Breast epithelium (tissue), 4 donors: ENCODE results near the gene ADAMTS3. TPM values are rescaled to one million over a fixed set of nuclear protein-coding genes. Genes with fewer than 3 reads are reported as not detected.

Experiments used
- DNase-seq, 2 donors: peaks; one replicate each; pipeline ENCODE4 v3.0.0-alpha.2; 2019; ENCODE audit warnings: low spot score in 2 of 2
- H3K27ac ChIP-seq, 2 donors: fragments of 200-600 bp; sonication (generic) in 1 of 2; one replicate each; pipeline ENCODE4 v1.5.1; 2016 to 2019; ENCODE audit warnings: mild to moderate bottlenecking in 1 of 2
- H3K27me3 ChIP-seq, 2 donors: fragments of 200-600 bp; sonication (generic) in 1 of 2; one replicate each; pipeline versions ENCODE4 v1.5.1 to v1.6.0; 2017 to 2019; ENCODE audit warnings: control low read depth in 1 of 2, mild to moderate bottlenecking in 1 of 2
- H3K36me3 ChIP-seq: fragments of 200-600 bp; one replicate; pipeline ENCODE4 v1.5.1; 2019
- H3K4me1 ChIP-seq, 2 donors: fragments of 200-600 bp; sonication (generic); one replicate each; pipeline ENCODE4 v1.5.1; 2016 to 2019; ENCODE audit warnings: control low read depth in 1 of 2
- H3K4me3 ChIP-seq, 3 donors: fragments of 200-600 bp; sonication (generic); 1 replicate in 2 of 3; 2 replicates in 1 of 3; pipeline ENCODE4 v1.5.1; 2016 to 2019; ENCODE audit warnings: mild to moderate bottlenecking in 3 of 3, moderate library complexity in 2 of 3
- H3K9me3 ChIP-seq, 2 donors: fragments of 200-600 bp; sonication (generic) in 1 of 2; one replicate each; pipeline ENCODE4 v1.5.1; 2016 to 2019; ENCODE audit warnings: control low read depth in 1 of 2
- CTCF ChIP-seq, 3 donors: fragments of 450-650 bp; IDR thresholded peaks; one replicate each; pipeline ENCODE4 v1.5.1; 2016 to 2017; ENCODE audit warnings: antibody characterized with exemption in 3 of 3, mild to moderate bottlenecking in 3 of 3, moderate library complexity in 3 of 3
- POLR2A ChIP-seq: fragments of 450-650 bp; IDR thresholded peaks from one replicate; pipeline ENCODE4 v1.6.1; 2016; ENCODE audit warnings: antibody characterized with exemption, mild to moderate bottlenecking, moderate library complexity
- POLR2AphosphoS5 ChIP-seq, 3 donors: sonication (generic); formaldehyde crosslinking; IDR thresholded peaks; one replicate each; pipeline ENCODE4 v1.6.1; 2017; ENCODE audit warnings: antibody characterized with exemption in 3 of 3
- intact Hi-C: fragments of 100-400 bp; cut with DNase I; formaldehyde crosslinking; loops from one replicate; pipeline ENCODE4 v1.15.1; 2023; ENCODE audit warnings: low total_unique reads
- total RNA-seq, 3 donors: library from RNA; depleted of rRNA; stranded (reverse); fragments of >200 nt; gene quantifications; one replicate each; pipeline ENCODE4 v1.1.0, GENCODE V29; 2016

The ADAMTS3 gene
- total RNA-seq, 3 donors from 2014 or later = 1.9 to 5.6 (median 2.9) TPM

- Histone ChIP-seq H3K27ac (no peak overlapping the region), H3K4me3 (no peak overlapping the region), H3K27me3 (no peaks in the 10 kb centered on the region), H3K36me3 (no peaks in the 10 kb centered on the region), H3K4me1 (peaks cover 0 to 4% of the 10 kb centered on the region in 2 donors), H3K9me3 (no peaks in the 10 kb centered on the region)
- DNase-seq = no peak
- TF ChIP-seq POLR2A (no peak), POLR2AphosphoS5 (IDR thresholded peaks at IDR 0.05) (no peak), CTCF (IDR thresholded peaks at IDR 0.05) (no peak)
- intact Hi-C loops = no loop called here
Observed at GRCh38 chr4:72374159-72374558, 194.9 kb downstream of the ADAMTS3 start.

GRCh38 chr4:72366601-72367000 is 202.4 kb downstream of the ADAMTS3 start:
- TF ChIP-seq POLR2A (no peak), POLR2AphosphoS5 (IDR thresholded peaks at IDR 0.05) (no peak), CTCF (IDR thresholded peaks at IDR 0.05) (no peak)
- Histone ChIP-seq H3K27ac (no peak overlapping the region), H3K4me1 (no peaks in the 10 kb centered on the region), H3K4me3 (no peak overlapping the region), H3K9me3 (no peaks in the 10 kb centered on the region), H3K36me3 (no peaks in the 10 kb centered on the region), H3K27me3 (no peaks in the 10 kb centered on the region)
- intact Hi-C loops = no loop called here
- DNase-seq = no peak

- TF ChIP-seq POLR2AphosphoS5 (IDR thresholded peaks at IDR 0.05) = no peak
- no peak for TF ChIP-seq POLR2A
- no peak for TF ChIP-seq CTCF (IDR thresholded peaks at IDR 0.05)
- intact Hi-C loops = no loop called here
- Histone ChIP-seq H3K36me3 (no peaks in the 10 kb centered on the region), H3K4me1 (no peaks in the 10 kb centered on the region), H3K27me3 (no peaks in the 10 kb centered on the region), H3K9me3 (no peaks in the 10 kb centered on the region), H3K27ac (no peak overlapping the region), H3K4me3 (no peak overlapping the region)
- DNase-seq = no peak
Observed at GRCh38 chr4:72365981-72366380, 203.0 kb downstream of the ADAMTS3 start.

- TF ChIP-seq CTCF (IDR thresholded peaks at IDR 0.05) = no peak
- TF ChIP-seq POLR2AphosphoS5 (IDR thresholded peaks at IDR 0.05) = no peak
- TF ChIP-seq POLR2A = no peak
- Histone ChIP-seq H3K36me3 (no peaks in the 10 kb centered on the region), H3K27ac (no peak overlapping the region), H3K4me3 (no peak overlapping the region), H3K4me1 (no peaks in the 10 kb centered on the region), H3K9me3 (no peaks in the 10 kb centered on the region), H3K27me3 (no peaks in the 10 kb centered on the region)
- intact Hi-C loops = no loop called here
- DNase-seq = no peak
Observed at GRCh38 chr4:72365016-72365415, 204.0 kb downstream of the ADAMTS3 start.

- Histone ChIP-seq H3K4me1 (no peaks in the 10 kb centered on the region), H3K9me3 (no peaks in the 10 kb centered on the region), H3K36me3 (no peaks in the 10 kb centered on the region), H3K27me3 (no peaks in the 10 kb centered on the region), H3K4me3 (no peak overlapping the region), H3K27ac (no peak overlapping the region)
- DNase-seq = no peak
- intact Hi-C loops = no loop called here
- TF ChIP-seq POLR2A (no peak), POLR2AphosphoS5 (IDR thresholded peaks at IDR 0.05) (no peak), CTCF (IDR thresholded peaks at IDR 0.05) (no peak)
Observed at GRCh38 chr4:72360075-72360474, 208.9 kb downstream of the ADAMTS3 start.
